ENCODE results near the gene TCN1. TPM values are rescaled to one million over a fixed set of nuclear protein-coding genes. Genes with fewer than 3 reads are reported as not detected.
"Not testable (repeated sequence)": the region's sequence is repeated elsewhere in the genome, so short reads cannot be mapped to it uniquely, and the experiment has no call there.

Gene TCN1
- total RNA-seq, 4 donors from 2014 or later: 0.76 to 5.3 (median 1.8) TPM

GRCh38 chr11:59854871-59855270, 11.4 kb downstream of the TCN1 start:
- no peak overlapping the region for H3K27ac ChIP-seq
- TF ChIP-seq POLR2A (IDR thresholded peaks at IDR 0.05) (no peak), CTCF (IDR thresholded peaks at IDR 0.05) (no peak), EP300 (IDR thresholded peaks at IDR 0.05) (no peak), POLR2AphosphoS5 (IDR thresholded peaks at IDR 0.05) (no peak)
- peaks cover 4% of the 10 kb centered on the region for H3K4me1 ChIP-seq
- 52% methylated on average over 2 of the region's 2 CpGs for WGBS
- H3K36me3 ChIP-seq: no peaks in the 10 kb centered on the region
- H3K4me3 ChIP-seq: no peak overlapping the region
- H3K9me3 ChIP-seq: no peaks in the 10 kb centered on the region
- DNase-seq (ENCODE audit: low spot score in 2 of 2): no peak
- H3K27me3 ChIP-seq: no peaks in the 10 kb centered on the region

- not testable (repeated sequence) for H3K36me3 ChIP-seq; H3K9me3 ChIP-seq; H3K27me3 ChIP-seq; H3K4me3 ChIP-seq; H3K4me1 ChIP-seq; DNase-seq (ENCODE audit: low spot score in 2 of 2); H3K27ac ChIP-seq
- 93% methylated on average over 5 of the region's 5 CpGs for WGBS
These were observed 14.9 kb downstream of the TCN1 start for GRCh38 chr11:59851416-59851815.

GRCh38 chr11:59849551-59849950, 16.7 kb downstream of the TCN1 start:
- not testable (repeated sequence) for H3K27ac ChIP-seq; DNase-seq (ENCODE audit: low spot score in 2 of 2)
- whole genome bisulfite sequencing: 96% methylated on average over 2 of the region's 2 CpGs

GRCh38 chr11:59849129-59849528, 17.2 kb downstream of the TCN1 start:
- DNase-seq (ENCODE audit: low spot score in 2 of 2): no peak

More at GRCh38 chr11:59849551-59849950, 16.7 kb downstream of the TCN1 start:
- H3K36me3 ChIP-seq, H3K4me1 ChIP-seq, H3K4me3 ChIP-seq, H3K9me3 ChIP-seq, H3K27me3 ChIP-seq: not testable (repeated sequence)

GRCh38 chr11:59848439-59848838, 17.8 kb downstream of the TCN1 start:
- not testable (repeated sequence) for H3K27me3 ChIP-seq; DNase-seq (ENCODE audit: low spot score in 2 of 2); H3K27ac ChIP-seq; H3K4me3 ChIP-seq; H3K9me3 ChIP-seq; H3K36me3 ChIP-seq; H3K4me1 ChIP-seq
- 84% methylated on average over 6 of the region's 6 CpGs for WGBS

More at GRCh38 chr11:59849129-59849528, 17.2 kb downstream of the TCN1 start:
- H3K36me3 ChIP-seq: no peaks in the 10 kb centered on the region
- no peaks in the 10 kb centered on the region for H3K27me3 ChIP-seq
- no peak overlapping the region for H3K27ac ChIP-seq
- H3K4me1 ChIP-seq: no peaks in the 10 kb centered on the region
- no peaks in the 10 kb centered on the region for H3K9me3 ChIP-seq
- WGBS: 15% methylated on average over 2 of the region's 2 CpGs
- no peak for TF ChIP-seq POLR2A (IDR thresholded peaks at IDR 0.05)
- TF ChIP-seq CTCF (IDR thresholded peaks at IDR 0.05): no peak
- TF ChIP-seq EP300 (IDR thresholded peaks at IDR 0.05): no peak
- no peak for TF ChIP-seq POLR2AphosphoS5 (IDR thresholded peaks at IDR 0.05)
- H3K4me3 ChIP-seq: no peak overlapping the region

- H3K4me1 ChIP-seq: no peaks in the 10 kb centered on the region
- no peaks in the 10 kb centered on the region for H3K27me3 ChIP-seq
- no peak for DNase-seq (ENCODE audit: low spot score in 2 of 2)
- no peak for TF ChIP-seq EP300 (IDR thresholded peaks at IDR 0.05)
- TF ChIP-seq POLR2AphosphoS5 (IDR thresholded peaks at IDR 0.05): no peak
- TF ChIP-seq CTCF (IDR thresholded peaks at IDR 0.05): no peak
- no peak for TF ChIP-seq POLR2A (IDR thresholded peaks at IDR 0.05)
- no peaks in the 10 kb centered on the region for H3K9me3 ChIP-seq
- H3K36me3 ChIP-seq: no peaks in the 10 kb centered on the region
- H3K4me3 ChIP-seq: no peak overlapping the region
- WGBS: 78% methylated on average over 3 of the region's 3 CpGs
- H3K27ac ChIP-seq: no peak overlapping the region
These were observed 18.7 kb downstream of the TCN1 start for GRCh38 chr11:59847626-59848025.

- no peak for DNase-seq (ENCODE audit: low spot score in 2 of 2)
- TF ChIP-seq POLR2A (IDR thresholded peaks at IDR 0.05) (no peak), CTCF (IDR thresholded peaks at IDR 0.05) (no peak), POLR2AphosphoS5 (IDR thresholded peaks at IDR 0.05) (no peak), EP300 (IDR thresholded peaks at IDR 0.05) (no peak)
- WGBS: 69% methylated on average over 5 of the region's 5 CpGs
- no peaks in the 10 kb centered on the region for H3K36me3 ChIP-seq
- H3K9me3 ChIP-seq: no peaks in the 10 kb centered on the region
- H3K27ac ChIP-seq: no peak overlapping the region
- H3K4me1 ChIP-seq: no peaks in the 10 kb centered on the region
- no peaks in the 10 kb centered on the region for H3K27me3 ChIP-seq
- no peak overlapping the region for H3K4me3 ChIP-seq
These were observed 19.7 kb downstream of the TCN1 start for GRCh38 chr11:59846556-59846955.

Data from suprapubic skin (tissue), 4 donors.